ENCODE measurements around the gene APP.

DNA sequence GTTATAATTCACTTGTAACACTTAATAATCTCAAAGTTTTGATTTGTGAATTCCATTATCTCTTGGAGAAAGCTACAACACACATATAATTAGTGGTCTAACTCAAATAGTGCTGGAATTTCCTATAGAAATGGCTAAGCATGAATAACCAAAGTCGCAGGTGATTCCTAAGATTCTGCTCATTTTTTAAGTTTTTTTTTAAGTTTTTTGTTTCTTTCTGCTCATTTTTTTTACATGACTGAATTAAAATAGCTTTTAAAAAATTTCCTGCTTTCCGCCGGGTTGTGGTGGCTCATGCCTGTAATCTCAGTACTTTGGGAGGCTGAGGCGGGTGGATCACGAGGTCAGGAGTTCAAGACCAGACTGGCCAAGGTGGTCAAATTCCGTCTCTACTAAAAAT lies 90.4 kb downstream of the APP start:
- TF ChIP-seq, protein P1, sequence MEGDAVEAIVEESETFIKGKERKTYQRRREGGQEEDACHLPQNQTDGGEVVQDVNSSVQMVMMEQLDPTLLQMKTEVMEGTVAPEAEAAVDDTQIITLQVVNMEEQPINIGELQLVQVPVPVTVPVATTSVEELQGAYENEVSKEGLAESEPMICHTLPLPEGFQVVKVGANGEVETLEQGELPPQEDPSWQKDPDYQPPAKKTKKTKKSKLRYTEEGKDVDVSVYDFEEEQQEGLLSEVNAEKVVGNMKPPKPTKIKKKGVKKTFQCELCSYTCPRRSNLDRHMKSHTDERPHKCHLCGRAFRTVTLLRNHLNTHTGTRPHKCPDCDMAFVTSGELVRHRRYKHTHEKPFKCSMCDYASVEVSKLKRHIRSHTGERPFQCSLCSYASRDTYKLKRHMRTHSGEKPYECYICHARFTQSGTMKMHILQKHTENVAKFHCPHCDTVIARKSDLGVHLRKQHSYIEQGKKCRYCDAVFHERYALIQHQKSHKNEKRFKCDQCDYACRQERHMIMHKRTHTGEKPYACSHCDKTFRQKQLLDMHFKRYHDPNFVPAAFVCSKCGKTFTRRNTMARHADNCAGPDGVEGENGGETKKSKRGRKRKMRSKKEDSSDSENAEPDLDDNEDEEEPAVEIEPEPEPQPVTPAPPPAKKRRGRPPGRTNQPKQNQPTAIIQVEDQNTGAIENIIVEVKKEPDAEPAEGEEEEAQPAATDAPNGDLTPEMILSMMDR (IDR thresholded peaks at IDR 0.05; ENCODE audit: low read depth, low read length): no peak
- TF ChIP-seq EZH2phosphoT487 (IDR thresholded peaks at IDR 0.05; ENCODE audit: low read depth): no peak

Data from OCI-LY3 (cell line).